ENCODE data around the gene WBP4.

GRCh38 chr13:41034881-41035280 lies 26.4 kb upstream of the WBP4 start:
- TF ChIP-seq MXI1 (IDR thresholded peaks at IDR 0.05; ENCODE audit: borderline replicate concordance, low read depth, low read length) (no peak), CTCF (conservative IDR thresholded peaks at IDR 0.05; ENCODE audit: low read depth, low read length) (no peak), POLR2A (IDR thresholded peaks at IDR 0.05; ENCODE audit: low read depth, low read length) (no peak), MAZ (IDR thresholded peaks at IDR 0.05; ENCODE audit: borderline replicate concordance, low read depth, low read length) (no peak), FOS (IDR thresholded peaks at IDR 0.05; ENCODE audit: low read depth, low read length) (no peak), MAFK (IDR thresholded peaks at IDR 0.05; ENCODE audit: low read depth, low read length) (no peak), RAD21 (IDR thresholded peaks at IDR 0.05; ENCODE audit: low read length) (no peak)

Measured in IMR-90 (cell line).